Kidney (tissue), 14 donors: ENCODE data around the gene VPS13A. TPM values are rescaled to one million over a fixed set of nuclear protein-coding genes. Genes with fewer than 3 reads are reported as not detected.

Experiments
- DNase-seq, 5 donors: peaks; one replicate each; pipeline ENCODE4 v3.0.0-alpha.2; 2013 to 2020
- FAIRE-seq: peaks from 2 replicates; lab custom pipeline; 2012; peaks lifted over from hg19 to GRCh38; lab: Jason Lieb, UNC
- H3K27ac ChIP-seq, 2 donors: one replicate each; pipeline ENCODE4 v1.7.0; 2013; ENCODE audit warnings: low read depth in 2 of 2, low read length in 2 of 2, inconsistent platforms in 1 of 2
- H3K27me3 ChIP-seq: one replicate; pipeline ENCODE4 v1.7.1; 2013; ENCODE audit warnings: low read length, inconsistent platforms; ENCODE audit not compliant: control insufficient read depth, insufficient read depth
- H3K36me3 ChIP-seq, 3 donors: one replicate each; pipeline versions ENCODE4 v1.7.0 to v1.7.1; 2013; ENCODE audit warnings: low read length in 3 of 3, control low read depth in 1 of 3, inconsistent platforms in 1 of 3; ENCODE audit not compliant: insufficient read depth in 3 of 3, control insufficient read depth in 2 of 3
- H3K4me1 ChIP-seq, 3 donors: one replicate each; pipeline versions ENCODE4 v1.7.0 to v1.7.1; 2013; ENCODE audit warnings: low read length in 3 of 3, inconsistent platforms in 1 of 3, low read depth in 1 of 3; ENCODE audit not compliant: control insufficient read depth in 2 of 3, insufficient read depth in 2 of 3
- H3K4me3 ChIP-seq, 3 donors: one replicate each; pipeline versions ENCODE4 v1.7.0 to v1.8.1; 2013; ENCODE audit warnings: low read length in 3 of 3, control low read depth in 1 of 3, inconsistent platforms in 1 of 3
- H3K9ac ChIP-seq, 3 donors: one replicate each; pipeline versions ENCODE4 v1.7.0 to v1.7.1; 2013; ENCODE audit warnings: low read length in 3 of 3, control low read depth in 1 of 3, inconsistent platforms in 1 of 3
- H3K9me3 ChIP-seq, 3 donors: one replicate each; pipeline versions ENCODE4 v1.7.0 to v1.7.1; 2013; ENCODE audit warnings: low read length in 3 of 3, control low read depth in 1 of 3, inconsistent platforms in 1 of 3; ENCODE audit not compliant: control insufficient read depth in 2 of 3, insufficient read depth in 1 of 3
- intact Hi-C: fragments of 100-400 bp; cut with DNase I; formaldehyde crosslinking; loops from one replicate; pipeline ENCODE4 v1.11.1; 2022
- polyA plus RNA-seq: library from polyadenylated mRNA; stranded (reverse); fragments of 350-450 nt; fragmentation: Illumina TruSeq; extraction: RNeasy Lipid Tissue Mini Kit (QIAGEN cat#74804); gene quantifications from one replicate; pipeline ENCODE4 v1.2.3, GENCODE V29; 2014; ENCODE audit warnings: low read depth, low replicate concordance; ENCODE audit not compliant: insufficient read depth
- total RNA-seq: library from RNA; stranded (reverse); fragmentation: NEBNext Ultra II Directional; extraction: Animal tissue kit (Norgen Biotek cat#: 25700); gene quantifications from one replicate; pipeline ENCODE4 v1.2.1, GENCODE V29; 2021
- TF ChIP-seq, protein P1 (sequence below): IDR thresholded peaks from 3 replicates; pipeline ENCODE4 v1.5.1; 2012; ENCODE audit warnings: mild to moderate bottlenecking, moderate library complexity, borderline replicate concordance; ENCODE audit not compliant: insufficient read depth; ENCODE audit errors: extremely low read depth
- donor health status: control.
- donor health status: control.
- donor health status: control.
- donor health status: control.
- donor health status: control.
- donor health status: DM: yes; HTN: yes; CAD: no.
- donor health status: Normal renal cell carcinoma (clear cell type).

The VPS13A gene
- total and polyA plus RNA-seq, 2 donors from 2014 or later = 10.1 to 32.1 TPM

DNA sequence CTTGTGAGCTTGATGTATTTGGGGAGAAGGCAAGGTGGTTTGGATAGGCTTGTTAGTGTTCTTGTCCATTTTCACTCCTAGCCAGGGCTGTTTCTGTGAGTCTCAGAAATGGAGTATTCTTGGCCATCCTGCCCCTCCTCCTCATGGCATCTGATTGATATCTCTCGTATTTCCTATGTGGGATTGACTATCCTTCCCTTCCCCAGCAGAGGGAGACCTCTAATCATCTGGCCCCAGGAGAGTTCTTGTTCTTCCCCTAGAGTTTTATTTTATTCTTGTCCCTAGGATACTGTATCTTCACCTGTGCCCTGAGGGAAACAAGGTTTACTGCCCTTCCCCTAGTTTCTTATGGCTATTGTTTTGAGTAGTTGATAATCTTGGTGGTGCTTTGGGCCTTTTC is 114.4 kb downstream of the VPS13A start:
- no peak overlapping the region for H3K27ac ChIP-seq
- H3K9ac ChIP-seq = no peak overlapping the region
- no peaks in the 10 kb centered on the region for H3K9me3 ChIP-seq
- H3K4me3 ChIP-seq = no peak overlapping the region
- FAIRE-seq (no peak), DNase-seq (peak in 1 of 5 donors; percentile 4)
- no peaks in the 10 kb centered on the region for H3K27me3 ChIP-seq
- TF ChIP-seq, protein P1, sequence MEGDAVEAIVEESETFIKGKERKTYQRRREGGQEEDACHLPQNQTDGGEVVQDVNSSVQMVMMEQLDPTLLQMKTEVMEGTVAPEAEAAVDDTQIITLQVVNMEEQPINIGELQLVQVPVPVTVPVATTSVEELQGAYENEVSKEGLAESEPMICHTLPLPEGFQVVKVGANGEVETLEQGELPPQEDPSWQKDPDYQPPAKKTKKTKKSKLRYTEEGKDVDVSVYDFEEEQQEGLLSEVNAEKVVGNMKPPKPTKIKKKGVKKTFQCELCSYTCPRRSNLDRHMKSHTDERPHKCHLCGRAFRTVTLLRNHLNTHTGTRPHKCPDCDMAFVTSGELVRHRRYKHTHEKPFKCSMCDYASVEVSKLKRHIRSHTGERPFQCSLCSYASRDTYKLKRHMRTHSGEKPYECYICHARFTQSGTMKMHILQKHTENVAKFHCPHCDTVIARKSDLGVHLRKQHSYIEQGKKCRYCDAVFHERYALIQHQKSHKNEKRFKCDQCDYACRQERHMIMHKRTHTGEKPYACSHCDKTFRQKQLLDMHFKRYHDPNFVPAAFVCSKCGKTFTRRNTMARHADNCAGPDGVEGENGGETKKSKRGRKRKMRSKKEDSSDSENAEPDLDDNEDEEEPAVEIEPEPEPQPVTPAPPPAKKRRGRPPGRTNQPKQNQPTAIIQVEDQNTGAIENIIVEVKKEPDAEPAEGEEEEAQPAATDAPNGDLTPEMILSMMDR = no peak
- no peaks in the 10 kb centered on the region for H3K36me3 ChIP-seq
- H3K4me1 ChIP-seq = no peaks in the 10 kb centered on the region
- intact Hi-C loops = no loop called here

DNA sequence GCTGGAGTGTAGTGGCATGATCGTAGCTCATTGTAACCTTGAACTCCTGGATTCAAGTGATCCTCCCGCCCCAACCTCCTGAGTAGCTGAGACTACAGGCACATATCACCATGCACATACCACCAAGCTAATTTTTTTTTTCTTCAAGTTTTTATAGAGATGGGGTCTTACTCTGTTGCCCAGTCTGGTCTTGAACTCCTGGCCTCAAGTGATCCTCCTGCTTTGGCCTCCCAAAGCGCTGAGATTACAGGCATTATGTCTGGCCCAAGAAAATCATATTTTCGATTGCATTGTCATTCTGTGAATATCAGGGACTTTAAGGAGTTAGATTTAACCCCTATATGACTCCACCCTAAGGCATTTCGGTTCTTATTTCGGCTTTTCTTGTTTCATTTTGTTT is 116.6 kb downstream of the VPS13A start:
- H3K4me3 ChIP-seq = no peak overlapping the region
- no peaks in the 10 kb centered on the region for H3K9me3 ChIP-seq
- no peak overlapping the region for H3K27ac ChIP-seq
- FAIRE-seq = no peak
- H3K27me3 ChIP-seq = no peaks in the 10 kb centered on the region
- H3K9ac ChIP-seq = no peak overlapping the region
- intact Hi-C loops = no loop called here
- no peaks in the 10 kb centered on the region for H3K36me3 ChIP-seq
- DNase-seq = no peak
- no peaks in the 10 kb centered on the region for H3K4me1 ChIP-seq
- TF ChIP-seq, protein P1 = no peak

DNA sequence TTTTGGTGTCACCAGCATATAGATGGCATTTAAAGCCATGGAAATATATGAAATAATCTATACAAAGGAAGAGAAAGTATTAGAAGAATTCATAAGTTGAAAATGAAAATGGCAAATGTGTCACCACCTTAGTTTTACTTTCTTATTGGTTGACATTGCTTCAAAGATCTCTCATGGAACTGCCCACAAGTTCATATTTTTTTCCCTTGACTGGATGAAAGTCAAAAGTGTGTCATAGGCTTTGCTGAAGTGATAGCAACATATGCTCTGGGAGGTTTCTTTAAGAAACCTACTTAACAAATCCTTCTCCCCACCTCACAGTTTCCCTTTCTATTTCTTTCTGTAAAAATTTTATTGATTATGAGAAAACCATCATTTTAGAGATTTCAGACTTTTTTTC is 127.2 kb downstream of the VPS13A start:
- Histone ChIP-seq H3K4me1 (no peaks in the 10 kb centered on the region), H3K9me3 (no peaks in the 10 kb centered on the region), H3K9ac (no peak overlapping the region), H3K27ac (no peak overlapping the region), H3K27me3 (no peaks in the 10 kb centered on the region), H3K36me3 (peaks cover 0 to 2% (median 0%) of the 10 kb centered on the region in 3 donors), H3K4me3 (no peak overlapping the region)
- DNase-seq (no peak), FAIRE-seq (no peak)
- intact Hi-C loops = no loop called here
- TF ChIP-seq, protein P1 = no peak

DNA sequence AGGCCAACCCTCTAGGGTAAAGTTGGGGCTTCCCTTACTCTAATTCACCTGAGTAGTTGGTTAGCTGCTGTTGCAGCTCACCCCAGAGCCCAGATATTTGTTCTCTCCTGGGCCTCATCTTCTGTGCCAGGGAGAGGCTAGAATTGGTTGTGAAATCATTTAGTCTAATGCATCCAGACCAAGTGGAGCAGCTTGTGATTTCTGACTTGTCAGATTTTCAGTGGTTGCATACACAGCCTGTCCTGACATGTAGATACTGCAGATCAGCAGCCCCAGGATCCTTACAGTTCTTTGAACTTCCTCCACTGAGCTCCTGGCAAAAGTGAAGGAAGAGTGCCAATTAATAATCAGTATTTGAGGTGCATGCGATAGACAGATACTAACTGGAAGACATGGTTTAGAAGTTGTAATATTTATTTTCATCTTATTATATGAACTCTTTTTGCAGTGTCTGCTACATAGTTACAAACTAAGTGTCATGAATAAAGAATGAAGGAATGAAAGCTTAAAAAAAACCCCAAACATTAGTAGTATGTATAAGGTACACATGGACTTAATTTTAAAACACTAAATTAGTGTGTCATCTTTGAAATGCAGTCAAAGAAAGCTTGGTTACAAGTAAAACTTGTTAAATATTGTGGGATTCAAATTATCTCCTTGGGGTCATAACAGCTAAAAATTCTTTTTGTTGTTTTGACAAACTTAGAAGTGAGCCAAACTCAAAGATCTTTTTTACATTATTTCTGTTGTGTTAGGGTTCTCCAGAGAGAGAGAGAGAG is 128.5 kb downstream of the VPS13A start:
- FAIRE-seq (no peak), DNase-seq (no peak)
- intact Hi-C loops = no loop called here
- Histone ChIP-seq H3K9ac (no peak overlapping the region), H3K9me3 (no peaks in the 10 kb centered on the region), H3K4me3 (no peak overlapping the region), H3K27ac (no peak overlapping the region), H3K27me3 (no peaks in the 10 kb centered on the region), H3K36me3 (peaks cover 0 to 4% (median 0%) of the 10 kb centered on the region in 3 donors), H3K4me1 (no peaks in the 10 kb centered on the region)
- TF ChIP-seq, protein P1 = no peak
